Measurements from ENCODE around the gene HSD11B2.
A peak's percentile ranks its signal among the peaks of the same experiment; 100 is the strongest.

HSD11B2 gene

DNA sequence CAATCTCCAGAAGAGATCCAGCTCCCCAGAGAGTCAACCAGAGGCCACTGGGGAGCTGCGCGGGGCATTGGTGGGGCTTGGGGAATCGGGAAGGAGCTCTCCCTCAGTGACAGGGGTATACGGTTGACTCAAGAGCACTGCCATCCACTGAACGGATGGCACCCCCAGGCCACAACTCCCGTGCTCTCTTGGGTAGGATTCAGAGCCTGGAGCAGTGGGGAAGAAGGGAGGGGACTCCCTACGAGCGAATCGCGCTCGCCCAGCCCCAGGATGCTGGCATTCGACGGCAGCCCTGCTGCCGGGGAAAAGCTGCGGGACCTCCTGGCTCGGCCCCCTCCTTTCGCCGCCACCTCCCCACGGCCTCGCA, 37.1 kb upstream of the HSD11B2 start:
- Mint-ChIP-seq H3K36me3 (ENCODE audit: low read depth) (no peaks in the 10 kb centered on the region), H3K27ac (no peak overlapping the region), H3K4me1 (peaks cover 4% of the 10 kb centered on the region), H3K27me3 (peaks cover 33% of the 10 kb centered on the region), H3K9me3 (no peaks in the 10 kb centered on the region), H3K4me3 (peak overlapping the region; percentile 14)
- ATAC-seq = peak; percentile 5
- DNase-seq = no peak

DNA sequence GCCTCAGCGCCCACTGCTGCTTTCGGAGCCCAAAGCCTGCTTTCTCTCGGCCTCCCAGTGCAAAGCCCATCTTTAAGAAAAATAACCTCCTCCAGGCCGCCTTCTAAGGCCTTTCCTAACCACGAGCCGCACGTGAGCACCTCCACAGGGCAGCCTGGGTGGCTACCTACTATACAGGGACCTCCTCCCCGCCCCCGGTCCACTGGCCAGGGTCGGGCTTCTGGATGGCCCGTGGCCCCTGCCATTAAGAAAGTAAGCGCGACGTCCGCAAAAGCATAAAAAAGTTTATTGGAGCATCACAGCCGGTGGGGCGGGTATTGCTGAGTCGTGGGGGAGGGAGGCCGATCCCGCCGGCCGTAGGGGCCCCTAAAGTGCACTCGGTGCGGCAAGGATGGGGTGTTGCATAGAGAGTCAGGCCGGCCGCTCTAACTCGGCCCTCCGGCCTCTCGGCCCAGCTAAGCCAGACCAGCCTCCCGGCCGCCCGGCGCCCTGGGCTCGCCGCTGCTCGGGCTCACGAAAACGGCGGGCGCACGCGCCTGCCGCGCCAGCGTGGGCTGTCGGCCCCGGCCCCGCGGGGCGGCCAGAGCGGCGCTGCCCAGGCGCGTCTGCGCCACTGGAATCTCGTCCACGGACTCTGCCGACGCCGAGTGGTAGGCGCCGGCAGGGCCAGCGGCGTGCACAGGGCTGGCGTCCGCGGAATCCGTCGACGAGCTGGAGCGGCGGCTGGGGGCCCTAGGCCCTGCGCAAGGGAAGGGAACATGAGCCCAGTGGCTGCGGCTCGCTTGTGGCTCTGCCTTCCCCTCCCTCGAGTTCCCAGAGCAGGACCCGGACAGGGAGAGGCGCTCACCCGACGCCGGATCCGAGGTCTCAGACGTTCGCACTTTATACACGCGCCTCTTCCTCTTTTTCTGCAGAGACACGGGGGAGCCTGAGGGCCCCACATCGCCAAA, 36.5 kb upstream of the HSD11B2 start:
- ATAC-seq (no peak), DNase-seq (no peak)
- H3K4me3 Mint-ChIP-seq = peak overlapping the region; percentile 14
- H3K27me3 Mint-ChIP-seq = peaks cover 32% of the 10 kb centered on the region
- no peaks in the 10 kb centered on the region for H3K36me3 Mint-ChIP-seq (ENCODE audit: low read depth)
- H3K9me3 Mint-ChIP-seq = no peaks in the 10 kb centered on the region
- peaks cover 4% of the 10 kb centered on the region for H3K4me1 Mint-ChIP-seq
- no peak overlapping the region for H3K27ac Mint-ChIP-seq

DNA sequence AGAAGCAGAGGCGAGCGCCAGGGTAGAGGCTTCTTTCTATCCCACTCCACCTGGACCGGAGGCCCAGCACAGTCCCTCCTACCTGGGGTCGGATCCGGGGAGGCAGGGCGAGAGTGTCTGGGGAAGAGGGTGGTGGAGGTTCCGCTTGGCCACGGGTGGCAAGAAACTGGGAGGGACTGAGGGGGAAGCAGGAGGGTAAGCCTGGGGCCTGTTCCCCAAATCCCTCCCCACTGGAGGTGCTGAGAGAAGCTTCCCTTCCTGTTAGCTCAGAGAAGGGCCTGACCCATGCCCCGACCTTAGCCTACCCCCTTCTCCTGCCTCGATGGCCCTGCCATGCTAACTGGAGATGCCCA, 35.8 kb upstream of the HSD11B2 start:
- H3K9me3 Mint-ChIP-seq = no peaks in the 10 kb centered on the region
- DNase-seq (no peak), ATAC-seq (no peak)
- no peak overlapping the region for H3K27ac Mint-ChIP-seq
- H3K4me1 Mint-ChIP-seq = peaks cover 4% of the 10 kb centered on the region
- H3K4me3 Mint-ChIP-seq = no peak overlapping the region
- peaks cover 32% of the 10 kb centered on the region for H3K27me3 Mint-ChIP-seq
- H3K36me3 Mint-ChIP-seq (ENCODE audit: low read depth) = no peaks in the 10 kb centered on the region

DNA sequence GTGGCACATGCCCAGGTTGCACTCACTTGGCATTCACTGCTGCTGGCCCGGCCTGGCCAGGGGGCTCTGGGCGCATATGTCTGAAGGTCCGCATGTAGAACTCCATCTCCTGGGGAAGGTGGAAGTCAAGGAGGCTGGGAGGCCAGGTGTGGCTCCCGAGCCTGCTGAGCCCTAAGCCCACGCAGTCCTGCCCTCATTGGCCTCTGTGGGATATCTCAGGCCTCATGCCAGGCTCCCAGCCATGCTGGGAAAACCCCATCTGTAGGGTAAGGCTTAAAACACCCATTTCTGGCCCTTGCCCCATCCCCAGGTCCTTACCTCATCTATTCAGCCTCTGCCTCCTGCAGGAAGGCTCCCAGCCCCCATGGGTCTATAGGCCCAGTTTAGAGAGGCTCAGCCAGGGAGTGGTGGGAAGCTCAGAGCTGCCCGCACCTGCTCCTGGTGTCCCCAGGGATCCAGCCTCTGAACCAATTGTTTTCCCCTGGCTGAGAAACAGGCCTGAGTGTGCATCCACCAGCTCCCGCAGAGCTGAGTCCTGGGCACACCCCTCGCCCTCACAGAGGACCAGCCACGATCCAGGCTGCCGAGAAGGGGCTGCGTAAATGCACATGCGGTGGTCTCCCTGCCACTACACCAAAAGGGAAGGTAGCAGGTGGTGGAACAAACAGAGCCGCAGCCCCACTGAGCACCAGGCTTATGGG, 35.3 kb upstream of the HSD11B2 start:
- Mint-ChIP-seq H3K27ac (no peak overlapping the region), H3K4me3 (no peak overlapping the region), H3K4me1 (peaks cover 4% of the 10 kb centered on the region), H3K9me3 (no peaks in the 10 kb centered on the region), H3K36me3 (ENCODE audit: low read depth) (no peaks in the 10 kb centered on the region), H3K27me3 (peaks cover 32% of the 10 kb centered on the region)
- no peak for ATAC-seq
- DNase-seq = no peak

GRCh38 chr16:67396159-67397035, 34.5 kb upstream of the HSD11B2 start:
- H3K27me3 Mint-ChIP-seq = peaks cover 31% of the 10 kb centered on the region

DNA sequence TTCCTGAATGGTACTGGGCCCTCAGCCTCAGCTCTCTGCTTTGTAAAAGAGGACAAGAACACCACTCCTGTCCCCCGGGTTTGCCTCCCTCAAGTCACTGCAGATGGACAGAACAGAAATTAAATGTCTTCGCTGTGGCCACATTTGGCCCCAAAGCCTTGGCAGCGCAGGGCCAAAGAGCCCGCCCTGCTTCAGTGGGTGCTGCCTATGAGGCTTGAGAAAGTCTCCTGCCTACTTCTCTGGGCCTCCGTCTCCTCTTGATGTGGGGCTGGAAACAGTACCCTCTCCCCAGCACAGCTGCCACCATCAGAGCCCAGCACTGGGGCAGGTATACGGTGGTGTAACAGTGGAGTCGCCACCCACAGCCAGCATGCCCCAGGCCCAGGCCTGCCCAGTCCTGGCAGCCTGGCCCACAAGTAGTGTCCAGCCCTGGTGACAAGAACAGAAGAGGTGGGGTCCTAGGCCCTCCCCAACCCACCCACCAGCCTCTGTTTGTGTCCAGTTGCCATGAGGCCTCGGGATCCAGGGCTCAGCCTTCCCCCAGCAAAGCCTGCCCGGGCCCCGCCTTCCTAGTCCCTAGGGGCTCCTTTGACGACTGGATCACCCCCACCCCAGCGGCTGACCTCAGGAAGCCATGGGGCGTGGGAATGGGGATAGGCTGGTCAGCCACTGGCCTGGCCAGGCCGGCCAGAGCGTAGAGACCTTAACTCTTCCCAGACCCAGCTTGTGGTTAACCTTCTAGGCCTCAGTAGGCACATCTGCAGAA, 33.7 kb upstream of the HSD11B2 start:
- ATAC-seq = no peak
- no peaks in the 10 kb centered on the region for H3K36me3 Mint-ChIP-seq (ENCODE audit: low read depth)

More at GRCh38 chr16:67396159-67397035, 34.5 kb upstream of the HSD11B2 start:
- ATAC-seq (no peak), DNase-seq (no peak)
- no peak overlapping the region for H3K27ac Mint-ChIP-seq
- H3K36me3 Mint-ChIP-seq (ENCODE audit: low read depth) = no peaks in the 10 kb centered on the region
- H3K4me1 Mint-ChIP-seq = peaks cover 4% of the 10 kb centered on the region
- no peak overlapping the region for H3K4me3 Mint-ChIP-seq
- H3K9me3 Mint-ChIP-seq = no peaks in the 10 kb centered on the region

GRCh38 chr16:67397812-67398545, 32.9 kb upstream of the HSD11B2 start:
- Mint-ChIP-seq H3K4me1 (peaks cover 4% of the 10 kb centered on the region), H3K36me3 (ENCODE audit: low read depth) (no peaks in the 10 kb centered on the region), H3K4me3 (no peak overlapping the region), H3K9me3 (no peaks in the 10 kb centered on the region), H3K27me3 (peaks cover 21% of the 10 kb centered on the region), H3K27ac (no peak overlapping the region)
- ATAC-seq (no peak), DNase-seq (no peak)

More for the DNA sequence above, 33.7 kb upstream of the HSD11B2 start:
- Mint-ChIP-seq H3K9me3 (no peaks in the 10 kb centered on the region), H3K27me3 (peaks cover 27% of the 10 kb centered on the region), H3K4me3 (no peak overlapping the region), H3K4me1 (peaks cover 4% of the 10 kb centered on the region), H3K27ac (no peak overlapping the region)
- no peak for DNase-seq

DNA sequence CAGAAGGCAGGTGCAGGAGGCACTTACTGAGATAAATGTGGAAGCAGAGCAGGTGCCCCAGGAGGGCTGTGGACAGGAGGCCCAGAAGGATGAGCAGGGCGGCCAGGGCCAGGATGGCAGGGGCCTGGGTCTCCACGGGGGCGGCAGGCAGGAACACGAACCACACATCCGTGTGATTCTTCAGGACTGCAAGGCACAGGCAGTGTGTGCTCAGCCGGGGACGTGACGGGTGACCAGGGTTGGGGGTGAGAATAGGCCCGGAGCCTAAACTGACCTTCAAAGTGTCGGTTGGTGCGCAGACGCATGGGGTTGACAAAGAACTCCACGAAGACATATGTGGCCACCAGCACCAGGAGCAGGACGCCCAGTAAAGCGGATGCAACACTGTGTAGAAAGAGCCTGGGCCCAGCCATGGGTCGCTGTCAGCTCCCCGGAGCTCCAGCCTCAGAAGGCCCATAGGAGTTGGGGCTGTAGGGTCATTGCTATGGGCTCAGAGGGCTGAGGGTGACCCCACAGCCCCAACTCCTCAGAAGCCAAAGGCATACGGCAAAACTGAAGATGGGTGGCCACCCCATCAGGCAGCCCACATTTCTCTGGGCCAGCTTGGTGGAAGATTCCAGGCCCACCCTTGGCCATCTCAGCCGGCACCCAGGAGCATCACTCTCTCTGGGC, 32.2 kb upstream of the HSD11B2 start:
- Mint-ChIP-seq H3K9me3 (no peaks in the 10 kb centered on the region), H3K27ac (no peak overlapping the region), H3K27me3 (peaks cover 22% of the 10 kb centered on the region), H3K4me1 (peaks cover 4% of the 10 kb centered on the region), H3K4me3 (no peak overlapping the region), H3K36me3 (ENCODE audit: low read depth) (no peaks in the 10 kb centered on the region)
- ATAC-seq = no peak
- DNase-seq = no peak

DNA sequence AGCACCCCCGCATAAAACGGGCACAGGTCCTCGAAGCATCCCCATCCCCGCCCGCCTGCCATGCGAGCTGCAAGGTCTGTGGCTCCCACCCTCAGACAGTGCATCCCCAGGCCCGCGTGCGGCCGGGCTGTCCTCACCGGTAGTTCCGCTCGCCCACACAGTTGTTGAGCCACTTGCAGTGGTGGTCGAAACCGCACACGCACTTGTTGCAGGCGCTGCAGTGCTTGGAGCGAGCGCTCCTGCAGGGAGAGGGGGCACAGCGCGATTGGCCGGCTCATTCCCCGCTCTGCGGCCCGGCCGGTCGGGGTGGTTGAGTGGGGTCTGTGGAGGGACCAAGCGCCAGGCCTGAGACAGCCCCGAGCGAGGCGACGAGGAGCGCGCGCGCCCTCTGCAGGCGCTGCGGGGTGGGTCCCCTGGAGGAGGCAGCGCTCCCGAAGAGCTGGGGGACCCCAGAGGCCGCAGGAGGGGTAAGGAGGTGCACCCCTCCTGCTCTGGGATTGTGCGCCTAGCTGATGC, 31.6 kb upstream of the HSD11B2 start:
- H3K4me1 Mint-ChIP-seq = peaks cover under 1% of the 10 kb centered on the region
- ATAC-seq (peak; percentile 71), DNase-seq (peak; percentile 70)
- no peaks in the 10 kb centered on the region for H3K9me3 Mint-ChIP-seq
- H3K4me3 Mint-ChIP-seq = no peak overlapping the region
- H3K27ac Mint-ChIP-seq = no peak overlapping the region
- no peaks in the 10 kb centered on the region for H3K36me3 Mint-ChIP-seq (ENCODE audit: low read depth)
- H3K27me3 Mint-ChIP-seq = peaks cover 16% of the 10 kb centered on the region

DNA sequence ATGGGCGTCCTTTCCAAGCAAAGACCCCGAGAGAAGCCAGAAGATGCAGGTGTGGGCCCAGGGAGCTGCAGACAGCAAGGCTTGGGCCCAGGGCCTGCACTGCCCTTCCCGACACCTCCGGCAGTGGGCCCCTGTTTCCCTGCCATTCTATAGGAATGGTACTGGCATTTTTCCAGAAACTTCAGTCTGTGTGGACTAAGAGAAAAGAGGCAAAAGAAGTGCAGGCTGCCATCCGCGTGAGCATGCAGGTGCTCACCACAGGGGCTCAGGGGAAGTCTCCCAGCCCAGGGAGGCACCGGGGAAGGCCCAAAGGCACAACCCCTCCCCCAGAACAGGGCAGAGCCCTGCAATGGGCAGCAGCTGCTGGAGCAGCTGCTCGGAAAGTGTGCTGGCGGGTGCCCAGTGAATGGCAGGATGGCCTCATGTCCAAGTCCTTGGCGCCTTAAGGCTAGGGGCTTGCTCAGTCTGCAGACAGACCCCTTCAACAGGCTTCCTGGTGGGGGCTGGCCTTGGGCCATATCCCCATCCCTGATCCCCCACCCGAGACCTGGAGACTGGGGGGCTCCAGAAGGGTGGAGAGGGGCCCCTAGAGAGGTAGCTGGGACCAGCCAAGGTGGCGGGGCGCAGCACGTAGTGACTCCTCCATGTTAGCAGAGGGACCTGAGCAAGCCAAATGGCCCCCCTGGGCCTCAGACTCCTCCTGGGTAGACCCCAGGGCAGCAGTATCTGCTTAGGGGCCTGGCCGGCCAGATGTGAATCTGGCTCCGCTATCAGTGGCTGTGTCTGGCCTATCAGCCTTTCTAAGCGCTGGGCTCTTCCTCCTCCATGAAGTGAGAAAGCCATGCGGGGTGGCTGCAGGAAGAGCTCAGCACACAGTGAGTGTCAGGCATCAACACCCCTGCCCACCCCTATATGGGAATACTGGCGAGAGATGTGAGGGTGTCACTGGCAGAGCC, 30.9 kb upstream of the HSD11B2 start:
- ATAC-seq (no peak), DNase-seq (no peak)
- Mint-ChIP-seq H3K27ac (no peak overlapping the region), H3K36me3 (ENCODE audit: low read depth) (no peaks in the 10 kb centered on the region), H3K9me3 (no peaks in the 10 kb centered on the region), H3K27me3 (peaks cover 12% of the 10 kb centered on the region), H3K4me3 (no peak overlapping the region), H3K4me1 (no peaks in the 10 kb centered on the region)

DNA sequence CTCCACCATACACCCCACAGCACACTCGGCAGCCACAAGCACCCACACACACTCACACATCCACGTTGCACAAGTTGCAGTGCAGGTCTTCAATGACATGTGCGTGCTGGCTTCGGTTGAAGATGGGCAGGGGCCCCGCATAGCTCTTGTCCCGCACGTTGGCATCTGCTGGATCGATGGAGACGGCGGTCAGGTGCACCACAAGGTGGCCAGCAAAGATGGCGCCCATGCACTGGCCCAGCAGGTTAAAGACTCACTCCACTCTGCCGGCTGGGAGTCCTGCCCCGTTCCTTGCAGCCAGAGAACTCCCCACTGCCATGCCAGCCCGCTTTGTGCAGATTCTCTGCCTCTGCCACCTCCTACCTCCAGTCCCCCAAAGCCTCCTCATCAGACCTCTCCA, 30.0 kb upstream of the HSD11B2 start:
- no peak overlapping the region for H3K4me3 Mint-ChIP-seq
- H3K36me3 Mint-ChIP-seq (ENCODE audit: low read depth) = no peaks in the 10 kb centered on the region
- H3K9me3 Mint-ChIP-seq = no peaks in the 10 kb centered on the region
- DNase-seq (no peak), ATAC-seq (no peak)
- H3K27ac Mint-ChIP-seq = no peak overlapping the region
- H3K27me3 Mint-ChIP-seq = peaks cover 3% of the 10 kb centered on the region
- no peaks in the 10 kb centered on the region for H3K4me1 Mint-ChIP-seq

DNA sequence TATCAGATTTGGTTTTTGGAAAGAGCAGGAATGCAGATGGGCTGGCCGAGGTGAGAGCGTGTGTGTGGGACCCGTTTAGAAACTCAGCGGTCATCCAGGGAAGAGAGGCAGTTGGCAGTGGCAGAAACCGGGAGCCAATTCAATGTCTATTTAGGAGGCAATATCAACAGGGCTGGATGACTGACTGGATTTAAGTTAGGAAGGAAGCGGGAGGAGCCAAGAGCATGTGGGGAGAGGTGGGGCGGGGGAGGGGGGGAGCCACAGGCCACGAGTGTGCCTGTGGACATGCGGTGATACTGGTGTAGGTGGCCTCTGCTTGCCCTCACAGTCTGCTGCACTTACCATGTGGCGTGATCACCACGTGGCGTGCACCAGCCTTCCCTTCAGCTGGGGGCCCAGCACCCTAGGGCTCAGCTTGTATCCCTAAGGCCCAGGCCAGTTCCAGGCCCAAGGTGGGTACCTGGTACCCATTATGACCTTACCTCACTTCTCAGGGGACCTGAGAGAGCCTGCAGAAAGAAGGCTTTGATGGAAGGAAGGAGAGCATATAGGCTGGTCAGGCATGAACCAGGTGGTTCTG, 26.9 kb upstream of the HSD11B2 start:
- DNase-seq (no peak), ATAC-seq (no peak)
- no peak overlapping the region for H3K4me3 Mint-ChIP-seq
- H3K36me3 Mint-ChIP-seq (ENCODE audit: low read depth) = no peaks in the 10 kb centered on the region
- H3K9me3 Mint-ChIP-seq = no peaks in the 10 kb centered on the region
- H3K27ac Mint-ChIP-seq = no peak overlapping the region
- no peaks in the 10 kb centered on the region for H3K4me1 Mint-ChIP-seq
- H3K27me3 Mint-ChIP-seq = peaks cover 6% of the 10 kb centered on the region

Data from activated naive CD8-positive, alpha-beta T cell treated with anti-CD3 and anti-CD28 coated beads, Interleukin-2, amount 50 U/mL, for 24 hours (primary cell).